Germinal center (tissue), 1 donor: ENCODE measurements around the gene SERPINB7.

Source experiments
- DNase-seq: peaks from one replicate; pipeline ENCODE4 v3.0.0; 2012; ENCODE audit warnings: mixed read lengths, low spot score

The SERPINB7 gene

DNA sequence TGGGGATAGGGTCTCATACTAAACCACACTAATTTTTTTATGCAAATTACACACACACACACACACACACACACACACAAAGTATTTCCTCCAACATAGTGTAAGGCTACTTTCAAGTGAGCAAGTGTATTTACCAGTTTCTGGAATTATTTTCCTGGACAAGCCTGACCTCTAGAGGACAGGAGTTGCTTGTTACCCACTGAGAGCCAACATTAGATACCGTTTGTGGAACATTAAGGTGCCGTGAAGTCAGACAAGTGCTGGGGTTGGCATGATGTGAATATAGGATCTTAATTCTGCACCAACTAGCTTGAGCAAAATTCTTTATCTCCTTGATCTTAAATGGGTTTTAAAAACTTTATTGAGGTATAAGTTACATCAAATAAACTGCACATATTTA is 72.9 kb downstream of the SERPINB7 start:
- no peak for DNase-seq

DNA sequence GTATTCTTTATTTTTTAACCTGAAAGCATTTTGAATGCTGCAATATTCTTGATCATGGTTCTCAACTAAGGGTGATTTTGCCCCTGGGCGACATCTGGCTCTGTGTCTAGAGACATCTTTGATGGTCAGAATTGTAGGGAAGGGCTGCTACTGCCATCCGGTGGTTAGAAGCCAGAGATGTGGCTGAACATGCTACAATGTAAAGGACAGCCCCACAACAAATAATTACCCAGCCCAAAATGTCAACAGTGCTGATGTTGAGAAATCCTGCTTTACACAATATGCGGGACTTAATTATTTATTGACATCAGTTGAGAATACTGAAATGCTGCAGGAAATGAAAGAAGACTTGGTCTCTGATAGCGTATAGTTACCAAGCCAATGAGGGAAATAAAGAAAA is 74.8 kb downstream of the SERPINB7 start:
- DNase-seq, result no peak

DNA sequence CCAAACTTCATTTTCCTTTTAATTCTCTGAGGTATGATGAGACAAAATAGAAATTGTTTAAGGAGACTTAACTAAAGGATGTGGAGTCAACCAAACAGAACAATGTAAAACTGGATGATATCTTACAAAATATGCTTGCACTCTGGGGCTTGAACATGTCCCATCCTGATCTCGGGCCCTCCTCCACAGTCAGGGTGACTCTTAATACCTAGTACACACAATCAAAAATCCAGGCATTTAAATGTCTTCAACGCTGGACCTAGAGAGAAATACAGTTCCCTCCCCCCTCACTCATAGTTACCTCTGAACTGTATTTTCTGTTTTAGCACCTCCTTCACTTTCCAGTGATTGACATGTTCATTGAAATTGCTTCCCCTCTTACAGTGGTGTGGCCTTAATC is 75.4 kb downstream of the SERPINB7 start:
- DNase-seq, result no peak
